Dermis microvascular lymphatic vessel endothelial cell (primary cell): ENCODE data around the gene EIF2B5. TPM values are rescaled to one million over a fixed set of nuclear protein-coding genes. Genes with fewer than 3 reads are reported as not detected.

Experiments used
- DNase-seq, 2 donors: peaks; one replicate each; pipeline versions ENCODE4 v3.0.0 to v3.0.0-alpha.2; 2010; ENCODE audit warnings: low read depth in 2 of 2
- total RNA-seq: library from RNA; depleted of rRNA; stranded (reverse); fragments of >200 nt; gene quantifications from 2 replicates; pipeline ENCODE4 v1.2.1, GENCODE V29; 2014

Gene EIF2B5
- total RNA-seq, 1 donor from 2014 or later: 31.5 TPM

GRCh38 chr3:184193991-184194539, 58.9 kb downstream of the EIF2B5 start:
- DNase-seq: no peak

Other genes with a start within 250 kb of the EIF2B5 start
- 10.1 and 12.4 TPM in 2 replicates for gene ABCC5, start 117.5 kb upstream of the EIF2B5 start, total RNA-seq
- not detected in 2 replicates for gene HTR3D, start 103.6 kb upstream of the EIF2B5 start, total RNA-seq
- gene HTR3C, start 82.3 kb upstream of the EIF2B5 start, total RNA-seq: under 0.01 TPM in 1 of 2 replicates, not detected in the other
- not detected in 2 replicates for gene HTR3E, start 38.3 kb upstream of the EIF2B5 start, total RNA-seq
- gene DVL3, start 20.0 kb downstream of the EIF2B5 start, total RNA-seq: 13.9 and 28.1 TPM in 2 replicates
- gene AP2M1, start 39.5 kb downstream of the EIF2B5 start, total RNA-seq: 379 and 607 TPM in 2 replicates
- gene ABCF3, start 50.8 kb downstream of the EIF2B5 start, total RNA-seq: 45.7 and 73.1 TPM in 2 replicates
- not detected in 2 replicates for gene VWA5B2, start 94.2 kb downstream of the EIF2B5 start, total RNA-seq
- 20.5 and 25.0 TPM in 2 replicates for gene ALG3, start 113.6 kb downstream of the EIF2B5 start, total RNA-seq
- gene EEF1AKMT4, start 114.3 kb downstream of the EIF2B5 start, total RNA-seq: 3.5 and 4.7 TPM in 2 replicates
- gene CAMK2N2, start 126.2 kb downstream of the EIF2B5 start, total RNA-seq: not detected in 2 replicates
- not detected in 2 replicates for gene ECE2, start 140.7 kb downstream of the EIF2B5 start, total RNA-seq
- gene PSMD2, start 163.9 kb downstream of the EIF2B5 start, total RNA-seq: 428 and 463 TPM in 2 replicates
- gene EIF4G1, start 179.2 kb downstream of the EIF2B5 start, total RNA-seq: 212 and 278 TPM in 2 replicates
- 25.2 and 43.9 TPM in 2 replicates for gene FAM131A, start 202.2 kb downstream of the EIF2B5 start, total RNA-seq
- 2.1 and 2.3 TPM in 2 replicates for gene CLCN2, start 226.2 kb downstream of the EIF2B5 start, total RNA-seq
- gene POLR2H, start 226.4 kb downstream of the EIF2B5 start, total RNA-seq: 82.8 and 89.1 TPM in 2 replicates
- gene THPO, start 242.8 kb downstream of the EIF2B5 start, total RNA-seq: under 0.01 TPM in 2 replicates
- gene CHRD, start 244.7 kb downstream of the EIF2B5 start, total RNA-seq: 0.63 and 0.77 TPM in 2 replicates